GM12892 (cell line): Measurements from ENCODE around the gene TMEM255B.

Experiments
- POLR2A ChIP-seq: IDR thresholded peaks from 2 replicates; pipeline ENCODE4 v1.6.1; 2011; ENCODE audit warnings: low read depth, low read length, control low read depth
- POLR2AphosphoS5 ChIP-seq: IDR thresholded peaks from 2 replicates; pipeline ENCODE4 v1.6.1; 2011; ENCODE audit warnings: low read depth, low read length, control low read depth
- TAF1 ChIP-seq: IDR thresholded peaks from 2 replicates; pipeline ENCODE4 v1.6.1; 2011; ENCODE audit warnings: low read depth, mild to moderate bottlenecking, control low read depth, low read length, borderline replicate concordance

- no peak for TF ChIP-seq TAF1
- no peak for TF ChIP-seq POLR2AphosphoS5
- TF ChIP-seq POLR2A, result no peak
Observed at GRCh38 chr13:113776231-113777125, 17.5 kb downstream of the TMEM255B start.
